B cell (primary cell): Measurements from ENCODE around the gene PDLIM7.

Experiments used
- EZH2 ChIP-seq: IDR thresholded peaks from 2 replicates; pipeline ENCODE4 v1.6.1; 2012; ENCODE audit warnings: borderline replicate concordance, low read depth, mild to moderate bottlenecking, moderate library complexity, low read length; ENCODE audit not compliant: insufficient read depth, poor library complexity, severe bottlenecking
- TF ChIP-seq, protein P1 (sequence below): fragments of 200-600 bp; IDR thresholded peaks from one replicate; pipeline ENCODE4 v1.8.0; 2022; ENCODE audit warnings: antibody characterized with exemption, mild to moderate bottlenecking

GRCh38 chr5:177456976-177457851, 40.2 kb downstream of the PDLIM7 start:
- TF ChIP-seq, protein P1, sequence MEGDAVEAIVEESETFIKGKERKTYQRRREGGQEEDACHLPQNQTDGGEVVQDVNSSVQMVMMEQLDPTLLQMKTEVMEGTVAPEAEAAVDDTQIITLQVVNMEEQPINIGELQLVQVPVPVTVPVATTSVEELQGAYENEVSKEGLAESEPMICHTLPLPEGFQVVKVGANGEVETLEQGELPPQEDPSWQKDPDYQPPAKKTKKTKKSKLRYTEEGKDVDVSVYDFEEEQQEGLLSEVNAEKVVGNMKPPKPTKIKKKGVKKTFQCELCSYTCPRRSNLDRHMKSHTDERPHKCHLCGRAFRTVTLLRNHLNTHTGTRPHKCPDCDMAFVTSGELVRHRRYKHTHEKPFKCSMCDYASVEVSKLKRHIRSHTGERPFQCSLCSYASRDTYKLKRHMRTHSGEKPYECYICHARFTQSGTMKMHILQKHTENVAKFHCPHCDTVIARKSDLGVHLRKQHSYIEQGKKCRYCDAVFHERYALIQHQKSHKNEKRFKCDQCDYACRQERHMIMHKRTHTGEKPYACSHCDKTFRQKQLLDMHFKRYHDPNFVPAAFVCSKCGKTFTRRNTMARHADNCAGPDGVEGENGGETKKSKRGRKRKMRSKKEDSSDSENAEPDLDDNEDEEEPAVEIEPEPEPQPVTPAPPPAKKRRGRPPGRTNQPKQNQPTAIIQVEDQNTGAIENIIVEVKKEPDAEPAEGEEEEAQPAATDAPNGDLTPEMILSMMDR = peak; percentile 60
- no peak for TF ChIP-seq EZH2
